ENCODE results near the gene GRM4. TPM values are rescaled to one million over a fixed set of nuclear protein-coding genes. Genes with fewer than 3 reads are reported as not detected.

Gene GRM4
- total and polyA plus RNA-seq, 10 of the 15 experiments (the other 5 are each of a cell fraction or from before 2014, with no cell fraction given) = 0.01 to 0.31 (median 0.05) TPM; not detected in 2

DNA sequence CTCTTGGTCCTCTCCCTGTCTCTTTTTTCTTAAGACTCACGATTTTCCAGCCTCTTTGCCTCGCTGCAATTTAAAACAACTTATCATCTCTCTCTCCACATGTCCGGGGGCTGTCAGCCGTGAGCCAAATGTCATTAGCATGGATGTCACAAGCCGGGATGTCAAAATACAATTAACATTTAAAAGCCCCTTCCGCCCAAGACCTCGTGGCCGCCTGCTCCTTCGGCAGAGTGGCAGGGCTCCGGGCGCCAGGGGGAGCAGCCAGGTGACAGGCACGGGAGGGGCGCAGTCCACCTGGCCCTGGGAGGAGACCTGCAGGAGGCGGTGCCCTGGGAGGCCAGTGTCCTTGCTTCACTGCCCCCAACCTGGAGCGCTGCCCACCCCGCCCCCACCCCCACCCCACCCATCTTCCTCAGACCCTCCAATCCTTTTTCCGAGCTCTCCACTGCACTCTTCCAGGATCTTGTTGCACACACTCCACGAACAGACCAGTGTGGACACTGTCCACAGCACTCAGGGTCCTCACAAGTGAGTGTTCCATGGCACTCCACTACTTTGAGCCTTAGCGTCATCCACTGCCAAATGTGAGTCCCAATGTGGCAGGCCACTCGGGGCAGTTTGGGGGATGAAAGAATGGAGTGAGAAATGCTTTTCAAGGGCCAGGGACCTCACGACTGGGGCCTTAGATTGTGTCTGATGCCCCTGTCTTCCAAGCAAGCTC, 5.6 kb upstream of the GRM4 start (continued):
- TF ChIP-seq PML (IDR thresholded peaks at IDR 0.05; ENCODE audit: low read length) (no peak), NRF1 (conservative IDR thresholded peaks at IDR 0.05; ENCODE audit: low read depth, low read length) (no peak), IRF4 (IDR thresholded peaks at IDR 0.05; ENCODE audit: low read depth, low read length) (no peak), RFX5 (IDR thresholded peaks at IDR 0.05; ENCODE audit: low read depth, low read length) (no peak)
- TF ChIP-seq, protein P1, sequence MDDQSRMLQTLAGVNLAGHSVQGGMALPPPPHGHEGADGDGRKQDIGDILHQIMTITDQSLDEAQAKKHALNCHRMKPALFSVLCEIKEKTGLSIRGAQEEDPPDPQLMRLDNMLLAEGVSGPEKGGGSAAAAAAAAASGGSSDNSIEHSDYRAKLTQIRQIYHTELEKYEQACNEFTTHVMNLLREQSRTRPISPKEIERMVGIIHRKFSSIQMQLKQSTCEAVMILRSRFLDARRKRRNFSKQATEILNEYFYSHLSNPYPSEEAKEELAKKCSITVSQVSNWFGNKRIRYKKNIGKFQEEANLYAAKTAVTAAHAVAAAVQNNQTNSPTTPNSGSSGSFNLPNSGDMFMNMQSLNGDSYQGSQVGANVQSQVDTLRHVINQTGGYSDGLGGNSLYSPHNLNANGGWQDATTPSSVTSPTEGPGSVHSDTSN (IDR thresholded peaks at IDR 0.05; ENCODE audit: insufficient replicate concordance, low read depth, low read length) = no peak
- TF ChIP-seq, protein P2, sequence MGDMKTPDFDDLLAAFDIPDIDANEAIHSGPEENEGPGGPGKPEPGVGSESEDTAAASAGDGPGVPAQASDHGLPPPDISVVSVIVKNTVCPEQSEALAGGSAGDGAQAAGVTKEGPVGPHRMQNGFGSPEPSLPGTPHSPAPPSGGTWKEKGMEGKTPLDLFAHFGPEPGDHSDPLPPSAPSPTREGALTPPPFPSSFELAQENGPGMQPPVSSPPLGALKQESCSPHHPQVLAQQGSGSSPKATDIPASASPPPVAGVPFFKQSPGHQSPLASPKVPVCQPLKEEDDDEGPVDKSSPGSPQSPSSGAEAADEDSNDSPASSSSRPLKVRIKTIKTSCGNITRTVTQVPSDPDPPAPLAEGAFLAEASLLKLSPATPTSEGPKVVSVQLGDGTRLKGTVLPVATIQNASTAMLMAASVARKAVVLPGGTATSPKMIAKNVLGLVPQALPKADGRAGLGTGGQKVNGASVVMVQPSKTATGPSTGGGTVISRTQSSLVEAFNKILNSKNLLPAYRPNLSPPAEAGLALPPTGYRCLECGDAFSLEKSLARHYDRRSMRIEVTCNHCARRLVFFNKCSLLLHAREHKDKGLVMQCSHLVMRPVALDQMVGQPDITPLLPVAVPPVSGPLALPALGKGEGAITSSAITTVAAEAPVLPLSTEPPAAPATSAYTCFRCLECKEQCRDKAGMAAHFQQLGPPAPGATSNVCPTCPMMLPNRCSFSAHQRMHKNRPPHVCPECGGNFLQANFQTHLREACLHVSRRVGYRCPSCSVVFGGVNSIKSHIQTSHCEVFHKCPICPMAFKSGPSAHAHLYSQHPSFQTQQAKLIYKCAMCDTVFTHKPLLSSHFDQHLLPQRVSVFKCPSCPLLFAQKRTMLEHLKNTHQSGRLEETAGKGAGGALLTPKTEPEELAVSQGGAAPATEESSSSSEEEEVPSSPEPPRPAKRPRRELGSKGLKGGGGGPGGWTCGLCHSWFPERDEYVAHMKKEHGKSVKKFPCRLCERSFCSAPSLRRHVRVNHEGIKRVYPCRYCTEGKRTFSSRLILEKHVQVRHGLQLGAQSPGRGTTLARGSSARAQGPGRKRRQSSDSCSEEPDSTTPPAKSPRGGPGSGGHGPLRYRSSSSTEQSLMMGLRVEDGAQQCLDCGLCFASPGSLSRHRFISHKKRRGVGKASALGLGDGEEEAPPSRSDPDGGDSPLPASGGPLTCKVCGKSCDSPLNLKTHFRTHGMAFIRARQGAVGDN (IDR thresholded peaks at IDR 0.05) = no peak

Data from GM12878 (cell line).